ENCODE data around the gene STYXL1. TPM values are rescaled to one million over a fixed set of nuclear protein-coding genes. Genes with fewer than 3 reads are reported as not detected.
A peak's percentile ranks its signal among the peaks of the same experiment; 100 is the strongest.

The STYXL1 gene
- total RNA-seq, 1 donor from 2014 or later = 46.3 TPM

- Mint-ChIP-seq H3K4me1 (ENCODE audit: unreplicated experiment) (peaks cover 6% of the 10 kb centered on the region), H3K36me3 (ENCODE audit: low read depth, unreplicated experiment) (peaks cover 27% of the 10 kb centered on the region), H3K27me3 (ENCODE audit: unreplicated experiment) (peaks cover 6% of the 10 kb centered on the region), H3K27ac (ENCODE audit: unreplicated experiment) (no peak within 1 kb of the TSS), H3K9me3 (ENCODE audit: unreplicated experiment) (no peaks in the 10 kb centered on the region), H3K4me3 (ENCODE audit: unreplicated experiment) (peak within 1 kb of the TSS; percentile 87)
- no peak for TF ChIP-seq CTCF (IDR thresholded peaks at IDR 0.05; ENCODE audit: unreplicated experiment)
- DNase-seq (ENCODE audit: low spot score) = peak; percentile 99
These were observed 53.3 kb downstream of the STYXL1 start, which contains the start of gene TMEM120A for GRCh38 chr7:75994388-75995051. TSS of gene TMEM120A (minus strand) at chr7:75994595. CDS start at chr7:75994570, 25 bp downstream.

GRCh38 chr7:75993689-75994387 is 54.0 kb downstream of the STYXL1 start:
- Mint-ChIP-seq H3K36me3 (ENCODE audit: low read depth, unreplicated experiment) (peaks cover 22% of the 10 kb centered on the region), H3K27me3 (ENCODE audit: unreplicated experiment) (peaks cover 6% of the 10 kb centered on the region), H3K27ac (ENCODE audit: unreplicated experiment) (no peak overlapping the region), H3K4me1 (ENCODE audit: unreplicated experiment) (peaks cover 8% of the 10 kb centered on the region), H3K4me3 (ENCODE audit: unreplicated experiment) (peak overlapping the region; percentile 82), H3K9me3 (ENCODE audit: unreplicated experiment) (no peaks in the 10 kb centered on the region)
- peak; percentile 42 for DNase-seq (ENCODE audit: low spot score)
- TF ChIP-seq CTCF (IDR thresholded peaks at IDR 0.05; ENCODE audit: unreplicated experiment) = no peak

- no peak for DNase-seq (ENCODE audit: low spot score)
- Mint-ChIP-seq H3K27ac (ENCODE audit: unreplicated experiment) (no peak overlapping the region), H3K27me3 (ENCODE audit: unreplicated experiment) (peaks cover 6% of the 10 kb centered on the region), H3K4me3 (ENCODE audit: unreplicated experiment) (no peak overlapping the region), H3K9me3 (ENCODE audit: unreplicated experiment) (no peaks in the 10 kb centered on the region), H3K36me3 (ENCODE audit: low read depth, unreplicated experiment) (peaks cover 19% of the 10 kb centered on the region), H3K4me1 (ENCODE audit: unreplicated experiment) (peaks cover 8% of the 10 kb centered on the region)
- TF ChIP-seq CTCF (IDR thresholded peaks at IDR 0.05; ENCODE audit: unreplicated experiment) = no peak
These were observed 55.6 kb downstream of the STYXL1 start for GRCh38 chr7:75992083-75992755.

- H3K27ac Mint-ChIP-seq (ENCODE audit: unreplicated experiment) = no peak overlapping the region
- H3K4me3 Mint-ChIP-seq (ENCODE audit: unreplicated experiment) = no peak overlapping the region
- no peak for TF ChIP-seq CTCF (IDR thresholded peaks at IDR 0.05; ENCODE audit: unreplicated experiment)
- peaks cover 8% of the 10 kb centered on the region for H3K4me1 Mint-ChIP-seq (ENCODE audit: unreplicated experiment)
- H3K9me3 Mint-ChIP-seq (ENCODE audit: unreplicated experiment) = no peaks in the 10 kb centered on the region
- peaks cover 8% of the 10 kb centered on the region for H3K27me3 Mint-ChIP-seq (ENCODE audit: unreplicated experiment)
- no peak for DNase-seq (ENCODE audit: low spot score)
- H3K36me3 Mint-ChIP-seq (ENCODE audit: low read depth, unreplicated experiment) = peaks cover 20% of the 10 kb centered on the region
These were observed 56.2 kb downstream of the STYXL1 start for GRCh38 chr7:75991531-75992082.

All from endothelial cell (in vitro differentiated cells).